BJ (cell line): ENCODE data around the gene MID1. TPM values are rescaled to one million over a fixed set of nuclear protein-coding genes. Genes with fewer than 3 reads are reported as not detected.

ENCODE experiments used
- CTCF ChIA-PET: fragments of 350-600 bp; formaldehyde crosslinking; extraction: SDS; loops from one replicate; lab custom pipeline; 2021; ENCODE audit warnings: antibody characterized with exemption, inconsistent platforms; lab: Yijun Ruan, JAX
- POLR2A ChIA-PET: fragments of 300-600 bp; sonication (Branson Sonifier 250); formaldehyde crosslinking; extraction: SDS; loops from one replicate; lab custom pipeline; 2021; ENCODE audit warnings: antibody characterized with exemption; lab: Charles Lee
- DNase-seq: peaks from one replicate; pipeline ENCODE4 v3.0.0-alpha.2; 2011; ENCODE audit warnings: low read depth
- H3K27me3 ChIP-seq: 2 replicates; pipeline ENCODE4 v1.6.0; 2011; ENCODE audit warnings: low read length; ENCODE audit not compliant: control insufficient read depth, insufficient read depth
- H3K36me3 ChIP-seq: 2 replicates; pipeline ENCODE4 v1.5.1; 2011; ENCODE audit warnings: low read length; ENCODE audit not compliant: control insufficient read depth, insufficient read depth
- H3K4me3 ChIP-seq: 2 replicates; pipeline ENCODE4 v1.5.1; 2011; ENCODE audit warnings: low read depth, mild to moderate bottlenecking, control low read depth, low read length
- polyA plus RNA-seq: library from polyadenylated mRNA; depleted of rRNA; stranded (reverse); fragments of >200 nt; gene quantifications from 2 replicates; pipeline ENCODE4 v1.2.3, GENCODE V29; 2011
- TF ChIP-seq, protein P1 (sequence below): IDR thresholded peaks from 2 replicates; pipeline ENCODE4 v1.5.1; 2011; ENCODE audit warnings: low read depth, mild to moderate bottlenecking, control low read depth, inconsistent platforms, low read length, moderate library complexity; ENCODE audit not compliant: insufficient read depth

Gene MID1
- polyA plus RNA-seq, 1 experiment = 42.6 TPM

DNA sequence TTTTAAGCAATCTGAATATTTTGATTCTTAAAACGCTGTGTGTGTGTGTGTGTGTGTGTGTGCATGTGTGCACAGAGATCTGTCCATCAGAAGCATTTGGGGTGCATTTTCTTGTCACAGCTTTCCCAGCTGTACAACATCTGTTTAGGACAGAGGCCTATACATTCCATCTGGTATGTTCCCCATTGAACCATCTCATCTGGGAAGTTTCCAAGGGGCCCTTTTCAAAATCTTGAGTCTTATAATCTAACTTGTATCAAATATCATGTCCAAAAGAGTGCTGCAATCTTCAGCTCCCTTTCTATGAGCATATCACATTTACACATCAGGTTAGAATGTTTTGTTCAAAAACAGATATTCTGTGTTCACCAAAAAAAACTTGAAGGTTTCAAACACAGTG, 16.5 kb upstream of the MID1 start:
- Histone ChIP-seq H3K4me3 (no peak overlapping the region), H3K27me3 (no peaks in the 10 kb centered on the region), H3K36me3 (no peaks in the 10 kb centered on the region)
- TF ChIP-seq, protein P1, sequence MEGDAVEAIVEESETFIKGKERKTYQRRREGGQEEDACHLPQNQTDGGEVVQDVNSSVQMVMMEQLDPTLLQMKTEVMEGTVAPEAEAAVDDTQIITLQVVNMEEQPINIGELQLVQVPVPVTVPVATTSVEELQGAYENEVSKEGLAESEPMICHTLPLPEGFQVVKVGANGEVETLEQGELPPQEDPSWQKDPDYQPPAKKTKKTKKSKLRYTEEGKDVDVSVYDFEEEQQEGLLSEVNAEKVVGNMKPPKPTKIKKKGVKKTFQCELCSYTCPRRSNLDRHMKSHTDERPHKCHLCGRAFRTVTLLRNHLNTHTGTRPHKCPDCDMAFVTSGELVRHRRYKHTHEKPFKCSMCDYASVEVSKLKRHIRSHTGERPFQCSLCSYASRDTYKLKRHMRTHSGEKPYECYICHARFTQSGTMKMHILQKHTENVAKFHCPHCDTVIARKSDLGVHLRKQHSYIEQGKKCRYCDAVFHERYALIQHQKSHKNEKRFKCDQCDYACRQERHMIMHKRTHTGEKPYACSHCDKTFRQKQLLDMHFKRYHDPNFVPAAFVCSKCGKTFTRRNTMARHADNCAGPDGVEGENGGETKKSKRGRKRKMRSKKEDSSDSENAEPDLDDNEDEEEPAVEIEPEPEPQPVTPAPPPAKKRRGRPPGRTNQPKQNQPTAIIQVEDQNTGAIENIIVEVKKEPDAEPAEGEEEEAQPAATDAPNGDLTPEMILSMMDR = no peak
- CTCF ChIA-PET = interaction anchor here (1.0 to 4.0 kb wide), 5 partner anchors 10 to 447 kb away, joined by 3 to 52 read pairs (median 4); no protein-coding TSS in a partner anchor
- no peak for DNase-seq
- POLR2A ChIA-PET = no interaction called here

DNA sequence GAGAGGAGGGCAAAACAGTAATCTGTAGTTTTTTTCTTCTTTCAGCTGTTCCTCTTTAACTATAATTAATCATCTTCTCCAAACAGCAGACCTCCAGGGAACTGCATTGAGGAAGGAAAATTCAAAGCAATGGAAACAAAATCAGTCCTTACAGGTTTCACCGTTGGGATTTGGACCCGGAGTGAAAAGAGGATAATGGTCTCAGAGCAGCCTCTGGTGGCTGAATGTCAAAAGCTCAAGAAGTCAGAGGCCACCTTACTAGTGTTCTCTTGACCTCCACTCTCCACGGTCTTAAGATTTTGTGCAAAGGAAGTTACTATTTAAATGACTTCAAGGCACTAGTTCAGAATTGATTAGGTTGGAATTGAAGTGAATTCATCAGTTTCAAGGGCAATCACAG, 16.0 kb upstream of the MID1 start:
- Histone ChIP-seq H3K27me3 (no peaks in the 10 kb centered on the region), H3K36me3 (no peaks in the 10 kb centered on the region), H3K4me3 (no peak overlapping the region)
- no peak for DNase-seq
- TF ChIP-seq, protein P1 = peak; percentile 68
- ChIA-PET CTCF (interaction anchor here (0.7 to 4.0 kb wide), 6 partner anchors 10 to 494 kb away, joined by 3 to 52 read pairs (median 4); no protein-coding TSS in a partner anchor), POLR2A (no interaction called here)

DNA sequence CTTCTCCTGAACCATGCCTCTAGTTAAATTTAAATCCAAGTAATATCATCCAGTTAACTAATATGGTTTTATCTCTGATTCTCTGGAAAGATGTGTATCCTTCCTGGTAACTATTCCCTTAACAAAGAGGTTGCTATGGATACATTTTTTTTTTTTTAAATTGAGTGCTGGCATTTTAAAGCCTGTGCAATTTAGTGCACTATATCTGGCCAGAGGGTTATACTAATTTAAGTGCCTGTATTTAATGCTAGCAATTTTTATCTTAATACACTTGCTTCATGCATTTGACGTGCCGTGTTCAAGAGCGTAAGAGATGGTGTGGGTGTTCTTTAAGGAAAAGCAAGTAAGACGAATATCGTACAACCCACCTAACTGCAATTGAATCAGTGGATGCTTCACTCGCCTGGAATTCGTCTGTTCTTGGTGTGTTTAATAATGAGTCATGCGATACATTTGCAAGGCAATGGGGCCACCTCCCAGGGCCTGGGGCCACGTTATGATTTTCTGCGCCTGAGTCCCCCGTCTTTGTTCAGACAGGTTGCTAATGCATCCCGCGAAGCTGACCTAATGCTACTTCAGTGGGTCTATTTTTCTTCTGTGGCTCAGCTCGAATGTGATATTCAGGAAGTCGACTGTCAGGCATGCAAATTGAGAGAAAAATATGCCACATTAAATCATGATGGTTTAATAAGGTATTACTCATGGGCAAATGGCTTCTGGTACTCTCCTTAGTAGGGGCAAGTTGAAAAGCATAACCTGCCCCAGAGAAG, 14.2 kb upstream of the MID1 start:
- Histone ChIP-seq H3K4me3 (no peak overlapping the region), H3K36me3 (no peaks in the 10 kb centered on the region), H3K27me3 (no peaks in the 10 kb centered on the region)
- no peak for DNase-seq
- TF ChIP-seq, protein P1 = no peak
- ChIA-PET CTCF (interaction anchor here (0.6 kb wide), 1 partner anchor 353 kb away, joined by 3 read pairs; no protein-coding TSS in a partner anchor), POLR2A (interaction anchor here (0.5 kb wide), 1 partner anchor 124 kb away, joined by 3 read pairs; no protein-coding TSS in a partner anchor)

DNA sequence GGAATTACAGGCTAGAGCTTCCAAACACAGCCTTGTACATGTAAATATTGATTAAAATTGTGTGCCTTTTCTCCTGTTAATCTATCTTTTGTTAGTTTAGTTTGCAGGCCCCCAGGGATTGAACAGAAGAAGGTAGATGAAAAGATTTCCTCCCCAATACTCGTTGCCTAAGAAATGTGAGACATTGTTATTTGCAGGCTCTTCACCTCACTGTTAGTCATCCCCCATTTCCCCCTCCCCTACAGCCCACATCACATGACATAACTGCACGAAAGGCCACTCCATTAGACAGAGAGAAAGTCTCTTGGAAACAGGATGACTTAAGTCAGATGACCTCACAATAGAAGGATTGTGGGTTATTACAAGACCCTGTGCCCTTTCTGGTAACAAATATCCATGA, 13.3 kb upstream of the MID1 start:
- CTCF ChIA-PET = interaction anchor here (1.2 kb wide), 1 partner anchor 17 kb away, joined by 3 read pairs; no protein-coding TSS in a partner anchor
- no peak for DNase-seq
- POLR2A ChIA-PET = no interaction called here
- no peaks in the 10 kb centered on the region for H3K27me3 ChIP-seq
- TF ChIP-seq, protein P1 = no peak
- no peaks in the 10 kb centered on the region for H3K36me3 ChIP-seq
- H3K4me3 ChIP-seq = no peak overlapping the region

DNA sequence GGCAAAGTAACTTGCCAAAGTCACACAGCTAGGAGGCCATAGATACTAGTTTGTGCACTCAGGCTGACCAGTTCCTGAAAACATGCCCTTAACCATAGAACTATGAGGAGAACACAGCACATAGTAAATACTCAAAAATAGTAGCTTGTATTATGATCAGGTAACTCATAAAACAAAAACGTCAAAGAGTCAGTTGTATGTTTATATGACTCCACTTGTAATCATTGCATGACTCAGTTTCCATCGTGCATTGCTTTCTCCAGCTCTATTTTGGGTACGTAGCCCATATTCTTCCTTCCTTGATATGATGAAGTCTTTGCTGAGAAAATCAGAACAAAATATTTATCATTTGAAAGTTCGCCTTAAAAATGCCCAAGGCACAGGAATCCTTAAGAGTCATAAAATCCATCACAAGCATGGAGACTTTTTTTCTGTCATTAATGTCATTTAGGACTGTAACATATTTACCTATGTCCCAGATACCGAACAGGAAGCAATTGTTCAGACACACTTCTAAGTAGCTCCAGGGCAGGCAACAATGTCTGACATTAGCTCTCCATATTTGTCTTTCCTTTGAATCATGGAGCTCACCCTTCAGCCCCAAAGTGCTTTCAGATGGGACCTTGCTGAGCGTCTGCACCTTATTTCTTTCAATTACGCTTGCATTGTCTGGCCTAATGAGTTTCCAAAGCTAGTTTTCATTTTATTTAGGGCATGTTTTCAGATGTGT, 11.2 kb upstream of the MID1 start:
- CTCF ChIA-PET = interaction anchor here (1.2 kb wide), 1 partner anchor 442 kb away, joined by 6 read pairs; no protein-coding TSS in a partner anchor
- Histone ChIP-seq H3K4me3 (no peak overlapping the region), H3K36me3 (no peaks in the 10 kb centered on the region), H3K27me3 (no peaks in the 10 kb centered on the region)
- POLR2A ChIA-PET = no interaction called here
- TF ChIP-seq, protein P1 = no peak
- DNase-seq = no peak
